Activated T-cell treated with anti-CD3 and anti-CD28 coated beads, Interleukin-2, amount 50 U/mL, for 48 hours (primary cell): ENCODE data around the gene HACD1.

Experiments
- DNase-seq, 2 experiments: peaks; one replicate each; pipeline ENCODE4 v3.0.0-alpha.2; 2020

Gene HACD1, protein sequence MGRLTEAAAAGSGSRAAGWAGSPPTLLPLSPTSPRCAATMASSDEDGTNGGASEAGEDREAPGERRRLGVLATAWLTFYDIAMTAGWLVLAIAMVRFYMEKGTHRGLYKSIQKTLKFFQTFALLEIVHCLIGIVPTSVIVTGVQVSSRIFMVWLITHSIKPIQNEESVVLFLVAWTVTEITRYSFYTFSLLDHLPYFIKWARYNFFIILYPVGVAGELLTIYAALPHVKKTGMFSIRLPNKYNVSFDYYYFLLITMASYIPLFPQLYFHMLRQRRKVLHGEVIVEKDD

GRCh38 chr10:17617031-17617911 lies at the start of gene HACD1:
HACD1 (minus strand) TSS chr10:17617374; CDS start chr10:17617339, 35 bp downstream.
- peak; percentile 75 to 79 for DNase-seq

DNA sequence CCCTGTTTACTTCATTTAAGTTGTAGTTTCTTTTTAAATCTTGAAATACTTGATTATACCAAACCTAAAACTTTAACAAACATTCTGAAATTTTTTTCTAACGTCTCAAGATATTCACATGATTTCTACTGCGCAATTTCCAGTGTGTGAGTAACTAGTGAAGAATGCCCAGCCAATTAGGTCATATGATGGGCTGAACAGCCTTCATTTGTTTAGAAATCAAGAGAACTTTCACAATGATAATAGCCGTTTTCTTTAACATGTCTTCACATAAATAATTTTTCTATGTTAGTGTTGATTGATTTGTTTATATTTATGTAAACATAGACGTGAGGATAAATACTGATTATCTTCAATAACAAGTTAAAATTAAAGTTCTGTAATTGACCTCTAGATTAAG lies 48.6 kb upstream of the HACD1 start:
- no peak for DNase-seq

DNA sequence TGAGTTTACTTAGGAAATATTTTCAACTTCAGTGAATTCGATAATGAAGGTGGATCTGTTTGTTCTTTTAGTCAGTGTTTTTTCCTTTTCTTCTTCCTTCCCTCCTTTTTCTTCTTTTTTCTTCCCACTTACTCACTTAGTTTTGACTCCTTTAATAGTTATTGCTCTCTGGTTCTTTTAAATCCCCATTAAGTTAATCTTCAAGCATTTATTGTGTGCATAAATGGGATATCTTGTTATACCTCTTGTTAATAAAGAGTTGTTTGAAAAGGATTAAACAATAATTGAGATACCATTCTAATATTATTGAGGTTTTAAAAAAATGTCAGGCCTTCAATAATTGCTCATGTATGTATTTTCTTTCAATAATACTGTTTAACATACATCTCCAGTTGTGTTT lies 46.3 kb upstream of the HACD1 start:
- DNase-seq = no peak

DNA sequence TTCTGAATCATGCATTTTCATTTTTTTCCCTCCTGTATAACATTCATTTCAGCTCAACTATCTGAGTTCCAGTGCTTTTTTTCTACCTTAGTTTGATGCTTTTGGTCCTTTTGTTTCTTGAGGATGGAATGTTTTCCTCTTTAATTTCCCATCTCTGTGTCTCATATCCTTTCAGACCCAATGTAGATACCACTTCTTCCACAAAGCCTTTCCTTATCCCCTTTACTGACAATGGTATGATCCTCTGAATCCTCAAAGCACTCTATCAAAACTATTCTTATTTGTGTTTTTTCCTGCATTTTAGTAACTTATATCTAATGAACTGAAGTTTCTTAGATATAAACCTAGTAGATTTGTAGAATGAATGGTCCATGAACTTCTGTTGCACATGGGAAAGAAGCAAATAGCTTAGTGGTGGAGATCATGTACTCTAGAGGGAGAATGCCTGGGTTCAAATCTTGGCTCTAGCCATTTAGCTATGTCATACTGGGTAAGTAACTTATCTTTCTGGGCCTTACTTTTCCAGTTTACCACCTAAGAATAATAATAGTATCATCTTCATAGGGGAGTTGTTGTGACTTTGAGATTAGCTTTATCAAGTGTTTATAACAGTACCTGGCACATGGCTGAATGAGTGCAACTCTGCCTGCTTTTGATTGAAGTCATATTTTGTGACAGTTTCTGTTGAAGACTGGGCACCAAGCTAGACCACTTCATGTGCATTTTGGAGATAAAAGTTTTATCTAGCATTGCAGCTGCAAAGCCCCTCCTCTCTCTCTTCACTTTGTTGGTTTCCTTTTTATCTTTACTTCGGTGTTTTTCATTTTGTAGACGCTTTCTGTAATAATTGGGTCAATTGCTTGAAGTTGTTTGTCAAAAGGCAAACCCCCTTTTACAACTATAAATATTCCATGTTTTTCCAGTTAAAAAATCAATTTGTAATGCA lies 45.3 kb upstream of the HACD1 start:
- no peak for DNase-seq

DNA sequence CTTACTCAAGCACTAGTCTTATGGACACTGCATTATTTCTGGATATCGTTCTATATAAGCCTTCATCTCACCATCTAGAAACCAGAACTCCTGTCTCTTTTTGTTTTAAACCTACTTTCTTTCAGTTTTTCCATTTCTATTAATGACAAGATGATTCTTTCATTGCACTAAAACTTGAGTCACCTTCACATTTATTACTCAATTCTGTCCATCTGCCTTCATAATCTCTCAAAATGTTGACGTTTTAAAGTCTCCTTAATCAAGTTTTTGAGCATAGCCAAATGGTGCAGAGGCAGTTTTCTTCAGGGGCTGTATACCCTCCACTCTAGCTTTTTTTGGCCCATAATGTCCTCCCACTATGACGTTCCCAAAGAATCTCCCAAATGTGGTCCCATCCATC lies 44.3 kb upstream of the HACD1 start:
- DNase-seq = no peak

DNA sequence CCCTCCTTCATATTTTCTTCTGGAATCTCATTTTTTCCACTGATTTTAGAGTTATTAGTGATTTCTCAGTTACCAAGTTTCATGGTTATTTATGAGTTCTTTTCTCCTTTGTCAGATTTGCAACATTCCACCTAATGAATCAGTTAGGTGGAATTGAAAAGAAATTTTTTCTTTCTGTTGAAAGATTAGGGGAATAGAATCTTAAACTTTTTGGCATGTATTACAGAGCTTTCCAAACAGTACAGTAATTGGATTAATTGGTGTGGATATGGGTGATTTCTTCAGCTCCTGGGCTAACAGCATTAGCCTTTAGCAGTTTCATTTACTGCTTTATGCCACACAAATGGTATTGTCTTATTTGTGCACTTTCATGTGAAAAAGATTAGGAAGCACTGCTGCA lies 43.7 kb upstream of the HACD1 start:
- DNase-seq = no peak

DNA sequence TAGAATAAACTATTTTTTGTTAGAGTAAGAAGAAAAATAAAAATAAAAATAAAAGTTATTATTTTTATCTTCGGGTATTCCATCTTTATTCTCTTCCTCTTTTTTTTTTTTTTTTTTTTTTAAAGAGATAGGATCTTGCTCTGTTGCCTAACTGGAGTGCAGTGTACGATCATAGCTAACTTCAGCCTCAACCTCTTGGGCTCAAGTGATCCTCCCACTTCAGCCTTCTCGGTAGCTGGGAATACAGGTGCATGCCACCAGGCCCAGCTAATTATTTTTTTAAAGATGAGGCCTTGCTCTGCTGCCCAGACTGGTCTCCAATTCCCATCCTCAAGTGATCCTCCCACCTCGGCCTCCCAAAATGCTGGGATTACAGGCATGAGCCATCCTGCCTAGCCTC lies 42.2 kb upstream of the HACD1 start:
- DNase-seq = no peak

GRCh38 chr10:17657103-17657500 lies 39.9 kb upstream of the HACD1 start:
- no peak for DNase-seq

- no peak for DNase-seq
Measured at GRCh38 chr10:17655567-17656146, 38.5 kb upstream of the HACD1 start.

DNA sequence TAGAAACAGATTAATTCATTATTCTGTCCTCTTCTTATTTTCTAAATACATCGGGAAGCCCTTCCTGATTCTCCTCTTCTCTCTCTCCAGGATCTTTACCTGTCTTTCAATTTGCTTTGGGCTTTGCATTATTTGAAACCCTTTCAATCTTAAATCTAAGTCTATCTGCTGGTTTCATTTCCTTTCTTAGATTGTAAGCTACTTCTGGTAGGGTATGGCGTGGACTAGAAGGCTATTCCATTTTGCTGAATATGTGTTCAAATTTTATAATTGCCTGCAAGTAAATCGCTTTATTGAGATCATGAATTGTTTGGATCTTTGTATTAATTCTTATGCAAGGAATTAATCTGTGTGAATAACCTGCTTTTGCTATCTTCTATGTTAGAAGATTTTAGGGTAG lies 37.8 kb upstream of the HACD1 start:
- no peak for DNase-seq

DNA sequence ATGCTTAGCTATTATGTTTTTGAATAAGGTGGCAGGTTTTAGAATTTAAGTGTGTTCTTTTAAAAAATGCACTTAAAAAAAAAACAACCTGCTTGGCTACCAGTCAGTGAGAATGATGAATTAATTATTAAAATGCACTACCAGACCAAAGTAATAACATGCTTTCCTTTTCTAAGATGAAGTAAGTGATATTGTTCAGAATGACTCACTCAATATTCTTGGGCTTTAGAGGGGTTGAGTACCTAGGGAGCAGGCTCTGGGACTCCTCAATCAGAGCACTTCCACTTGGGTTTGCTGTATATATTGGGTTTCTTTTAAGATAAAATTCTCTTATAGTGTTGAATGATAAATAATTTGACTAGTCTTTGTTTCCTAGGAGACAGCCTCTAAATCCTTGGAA lies 35.4 kb upstream of the HACD1 start:
- DNase-seq = no peak

DNA sequence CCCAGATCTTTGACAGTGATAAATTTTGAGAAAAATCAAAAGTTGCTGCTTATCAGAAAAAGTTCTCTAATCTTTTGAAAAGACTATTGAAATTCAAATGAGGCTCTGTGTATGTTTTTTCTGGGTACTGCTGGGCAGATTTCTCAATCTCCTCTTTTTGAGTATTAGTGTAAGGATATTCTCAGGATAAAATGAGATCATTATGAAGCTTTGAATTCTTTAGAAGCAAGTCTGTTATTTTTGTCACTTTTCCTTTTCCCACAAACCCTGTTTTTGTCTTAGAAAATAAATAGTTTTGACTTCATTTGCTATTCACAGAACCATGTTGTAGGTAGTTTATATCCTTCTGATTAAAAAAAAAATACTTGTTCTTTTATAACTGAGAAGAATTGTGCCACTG lies 34.7 kb upstream of the HACD1 start:
- DNase-seq = no peak

GRCh38 chr10:17650416-17650815 lies 33.2 kb upstream of the HACD1 start:
- DNase-seq = no peak

DNA sequence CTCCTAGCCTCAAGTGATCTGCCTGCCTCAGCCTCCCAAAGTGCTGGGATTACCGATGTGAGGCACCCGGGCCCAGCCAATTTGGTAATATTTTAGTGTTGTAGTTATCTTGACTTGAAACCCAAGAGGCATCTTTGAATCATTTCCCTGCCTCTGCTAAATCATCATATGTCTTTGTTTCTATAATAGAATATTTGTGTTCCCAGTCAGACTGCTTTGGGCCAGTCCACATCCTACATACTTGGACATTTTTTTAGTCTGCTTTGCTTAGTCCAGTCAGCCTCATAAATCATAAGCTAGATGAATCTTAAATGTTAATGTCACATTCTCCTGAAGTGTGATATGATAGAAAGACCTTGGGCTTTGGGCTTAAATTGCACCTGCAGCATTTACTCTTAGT lies 32.7 kb upstream of the HACD1 start:
- no peak for DNase-seq

DNA sequence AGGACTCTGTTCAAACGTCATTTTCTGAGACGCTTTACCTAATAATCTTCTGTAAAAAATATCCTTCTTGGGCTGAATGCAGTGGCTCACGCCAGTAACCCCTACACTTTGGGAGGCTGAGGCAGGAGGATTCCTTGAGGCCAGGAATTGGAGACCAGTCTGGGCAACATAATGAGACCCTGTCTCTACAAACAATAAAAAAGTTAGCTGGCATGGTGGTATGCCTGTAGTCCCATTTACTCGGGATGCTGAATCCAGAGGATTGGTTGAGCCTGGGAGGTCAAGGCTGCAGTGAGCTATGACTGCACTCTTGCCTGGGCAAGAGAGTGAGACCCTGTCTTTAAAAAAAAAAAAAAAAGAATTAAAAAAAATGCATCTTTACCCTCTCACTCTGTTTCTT lies 31.9 kb upstream of the HACD1 start:
- DNase-seq = no peak

DNA sequence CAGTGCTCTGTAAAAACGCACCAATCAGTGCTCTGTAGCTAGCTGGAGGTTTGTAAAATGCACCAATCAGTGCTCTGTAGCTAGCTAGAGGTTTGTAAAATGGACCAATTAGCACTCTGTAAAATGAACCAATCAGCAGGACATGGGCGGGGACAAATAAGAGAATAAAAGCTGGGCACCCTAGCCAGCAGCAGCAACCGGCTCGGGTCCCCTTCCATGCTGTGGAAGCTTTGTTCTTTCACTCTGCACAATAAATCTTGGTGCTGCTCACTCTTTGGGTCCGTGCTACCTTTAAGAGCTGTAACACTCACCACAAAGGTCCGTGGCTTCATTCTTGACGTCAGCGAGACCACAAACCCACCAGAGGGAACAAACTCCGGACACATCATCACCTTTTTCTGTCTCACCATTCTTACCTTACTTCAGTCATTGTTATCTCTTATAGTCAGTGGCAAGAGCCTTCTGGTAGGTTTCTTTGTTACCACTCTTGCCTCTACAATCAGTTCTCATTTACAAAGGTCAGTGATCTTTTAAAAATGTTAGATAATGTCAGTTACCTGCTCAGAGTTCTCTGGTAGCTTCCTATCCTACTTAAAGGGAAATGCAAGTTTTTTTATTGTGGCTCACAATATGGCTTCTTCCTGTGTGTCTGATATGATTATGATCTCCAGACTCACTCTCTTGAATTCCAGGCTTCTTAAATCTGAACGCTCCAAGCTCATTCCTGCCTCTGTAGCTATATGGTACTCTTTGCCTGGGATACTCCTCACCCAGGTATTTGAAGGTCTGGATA lies 31.3 kb upstream of the HACD1 start:
- peak; percentile 76 to 78 for DNase-seq

DNA sequence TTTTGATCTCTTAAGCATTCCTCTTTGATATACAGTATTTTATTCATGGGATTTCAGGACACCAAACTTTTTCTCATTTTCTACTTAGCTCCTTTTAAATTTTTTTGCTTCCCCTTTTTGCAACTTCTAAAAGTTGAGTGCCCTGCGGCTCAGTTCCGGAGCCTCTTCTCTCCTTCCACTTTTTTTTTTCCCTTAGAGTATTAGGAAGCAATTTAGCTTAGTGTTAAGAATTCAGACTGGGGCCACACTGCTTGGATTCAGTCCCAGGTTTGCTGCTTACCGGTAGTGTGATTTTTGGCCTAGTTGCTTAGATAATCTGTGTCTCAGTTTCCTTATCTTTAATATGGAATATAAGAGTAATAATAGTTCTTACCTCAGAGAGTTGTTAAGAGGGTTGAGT lies 30.2 kb upstream of the HACD1 start:
- no peak for DNase-seq

DNA sequence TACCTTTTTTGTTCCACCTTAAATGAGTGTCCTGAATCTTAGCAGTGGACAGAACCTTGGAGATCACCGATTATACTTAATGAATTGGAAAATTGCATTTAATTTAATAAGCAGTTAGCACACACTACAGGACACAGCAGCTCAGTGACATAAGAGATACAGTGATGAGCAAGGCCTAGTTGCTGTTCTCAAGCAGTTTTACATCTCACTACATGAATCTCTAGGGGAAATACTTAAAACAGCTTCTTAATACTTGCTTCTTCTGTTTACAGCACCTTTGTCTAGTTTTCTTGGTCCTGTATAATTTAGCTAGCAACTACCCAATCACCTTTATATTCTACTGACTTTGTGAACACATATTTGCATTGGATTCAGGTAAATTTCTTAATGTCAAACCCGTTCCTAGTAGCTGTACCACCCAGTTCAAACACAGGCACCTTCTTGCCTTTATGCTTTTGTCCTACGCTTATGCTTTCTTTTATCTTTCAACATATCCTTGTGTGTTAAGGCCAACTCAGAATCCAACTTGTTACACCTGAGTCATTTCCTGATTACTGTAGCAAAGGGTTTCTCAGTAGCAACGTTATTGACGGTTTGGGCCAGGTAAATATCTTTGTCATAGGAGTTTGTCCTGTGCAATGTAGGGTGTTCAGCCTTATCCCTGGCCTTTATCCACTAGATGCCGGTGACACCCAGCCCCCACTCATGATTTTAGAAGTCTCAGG lies 28.6 kb upstream of the HACD1 start:
- DNase-seq = peak in 1 of 2 experiments; percentile 21

GRCh38 chr10:17644485-17644943 lies 27.3 kb upstream of the HACD1 start:
- no peak for DNase-seq

GRCh38 chr10:17643755-17644484 lies 26.7 kb upstream of the HACD1 start, which contains the start of gene STAM:
STAM (plus strand) TSS chr10:17644151; CDS start chr10:17644340, 189 bp downstream.
- peak; percentile 93 to 95 for DNase-seq
